ENCODE data around the gene DACT3. TPM values are rescaled to one million over a fixed set of nuclear protein-coding genes. Genes with fewer than 3 reads are reported as not detected.

Gene DACT3
- total RNA-seq, 1 donor from 2014 or later = 104 TPM

DNA sequence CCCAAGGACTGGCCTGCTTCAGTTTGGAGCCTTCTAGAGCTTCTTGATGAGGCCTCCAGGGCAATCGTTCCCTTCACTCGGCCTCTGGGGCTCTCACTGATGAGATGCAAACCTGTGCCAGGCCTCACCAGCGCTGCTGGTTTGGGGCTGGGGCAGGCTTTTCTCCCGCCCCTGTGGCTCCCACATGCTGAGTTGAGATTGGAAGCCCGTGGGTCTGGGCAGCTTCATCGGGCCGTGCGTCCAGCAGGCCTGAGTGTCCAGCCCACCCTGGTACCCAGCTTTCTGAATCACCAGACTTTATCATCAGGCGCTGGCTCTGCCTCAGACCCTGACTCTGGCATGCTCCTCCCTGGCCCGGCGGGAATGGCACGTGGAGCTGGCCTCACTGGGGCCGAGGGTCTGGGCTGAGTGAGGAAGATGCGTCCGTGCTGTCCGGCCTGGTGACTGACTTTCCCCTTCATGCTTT lies 55.6 kb downstream of the DACT3 start:
- TF ChIP-seq, protein P1, sequence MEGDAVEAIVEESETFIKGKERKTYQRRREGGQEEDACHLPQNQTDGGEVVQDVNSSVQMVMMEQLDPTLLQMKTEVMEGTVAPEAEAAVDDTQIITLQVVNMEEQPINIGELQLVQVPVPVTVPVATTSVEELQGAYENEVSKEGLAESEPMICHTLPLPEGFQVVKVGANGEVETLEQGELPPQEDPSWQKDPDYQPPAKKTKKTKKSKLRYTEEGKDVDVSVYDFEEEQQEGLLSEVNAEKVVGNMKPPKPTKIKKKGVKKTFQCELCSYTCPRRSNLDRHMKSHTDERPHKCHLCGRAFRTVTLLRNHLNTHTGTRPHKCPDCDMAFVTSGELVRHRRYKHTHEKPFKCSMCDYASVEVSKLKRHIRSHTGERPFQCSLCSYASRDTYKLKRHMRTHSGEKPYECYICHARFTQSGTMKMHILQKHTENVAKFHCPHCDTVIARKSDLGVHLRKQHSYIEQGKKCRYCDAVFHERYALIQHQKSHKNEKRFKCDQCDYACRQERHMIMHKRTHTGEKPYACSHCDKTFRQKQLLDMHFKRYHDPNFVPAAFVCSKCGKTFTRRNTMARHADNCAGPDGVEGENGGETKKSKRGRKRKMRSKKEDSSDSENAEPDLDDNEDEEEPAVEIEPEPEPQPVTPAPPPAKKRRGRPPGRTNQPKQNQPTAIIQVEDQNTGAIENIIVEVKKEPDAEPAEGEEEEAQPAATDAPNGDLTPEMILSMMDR (IDR thresholded peaks at IDR 0.05) = no peak
- no peaks in the 10 kb centered on the region for H3K27me3 ChIP-seq
- peak overlapping the region; percentile 93 to 98 for H3K27ac ChIP-seq
- H3K4me1 ChIP-seq = peaks cover 18 to 51% of the 10 kb centered on the region in 2 donors
- peaks cover 36 to 48% of the 10 kb centered on the region in 2 donors for H3K36me3 ChIP-seq
- no peaks in the 10 kb centered on the region for H3K9me3 ChIP-seq
- DNase-seq (ENCODE audit: low spot score in 2 of 2) = peak in 1 of 2 donors; percentile 72
- intact Hi-C loops (cut with DNase I) = loop anchor here (10.0 kb wide), 1 partner anchor 211 kb away; no protein-coding TSS in a partner anchor
- H3K4me3 ChIP-seq = peak overlapping the region; percentile 27 to 88

DNA sequence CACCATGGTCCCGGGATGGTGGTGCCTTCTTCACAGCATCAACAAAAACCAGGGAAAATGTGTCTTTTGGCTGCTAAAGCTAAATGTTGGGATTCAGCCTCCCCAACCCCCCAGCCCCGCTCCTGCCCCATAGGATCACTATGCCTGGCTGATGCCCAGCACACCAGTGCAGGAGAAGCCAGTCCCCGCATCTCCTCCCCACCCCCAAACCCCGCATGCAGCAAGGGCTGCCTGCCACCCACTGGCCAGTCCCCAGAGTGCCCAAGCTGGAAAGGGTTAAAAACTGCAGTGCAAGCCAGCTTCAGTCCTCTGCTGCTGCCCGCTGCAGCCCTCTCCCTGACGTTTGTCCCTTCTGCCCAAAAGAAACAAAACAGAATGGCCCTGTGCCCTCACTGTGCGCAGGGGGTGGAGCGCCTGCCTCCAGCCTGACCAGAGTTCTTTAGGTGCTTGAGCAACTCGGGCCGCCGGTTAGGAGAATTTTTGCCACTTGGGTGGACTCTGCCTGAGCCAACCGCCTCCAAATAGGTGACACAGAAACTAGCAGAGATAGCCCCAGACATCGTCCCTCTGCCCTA lies 56.1 kb downstream of the DACT3 start:
- Histone ChIP-seq H3K4me1 (peaks cover 18 to 51% of the 10 kb centered on the region in 2 donors), H3K27ac (peak overlapping the region; percentile 93 to 98), H3K36me3 (peaks cover 32 to 43% of the 10 kb centered on the region in 2 donors), H3K27me3 (no peaks in the 10 kb centered on the region), H3K9me3 (no peaks in the 10 kb centered on the region), H3K4me3 (peak overlapping the region; percentile 27 to 88)
- DNase-seq (ENCODE audit: low spot score in 2 of 2) = peak in 1 of 2 donors; percentile 78
- TF ChIP-seq, protein P1 (IDR thresholded peaks at IDR 0.05) = peak in 1 of 3 experiments; percentile 6
- intact Hi-C loops (cut with DNase I) = loop anchor here (10.0 kb wide), 1 partner anchor 210 kb away; no protein-coding TSS in a partner anchor

DNA sequence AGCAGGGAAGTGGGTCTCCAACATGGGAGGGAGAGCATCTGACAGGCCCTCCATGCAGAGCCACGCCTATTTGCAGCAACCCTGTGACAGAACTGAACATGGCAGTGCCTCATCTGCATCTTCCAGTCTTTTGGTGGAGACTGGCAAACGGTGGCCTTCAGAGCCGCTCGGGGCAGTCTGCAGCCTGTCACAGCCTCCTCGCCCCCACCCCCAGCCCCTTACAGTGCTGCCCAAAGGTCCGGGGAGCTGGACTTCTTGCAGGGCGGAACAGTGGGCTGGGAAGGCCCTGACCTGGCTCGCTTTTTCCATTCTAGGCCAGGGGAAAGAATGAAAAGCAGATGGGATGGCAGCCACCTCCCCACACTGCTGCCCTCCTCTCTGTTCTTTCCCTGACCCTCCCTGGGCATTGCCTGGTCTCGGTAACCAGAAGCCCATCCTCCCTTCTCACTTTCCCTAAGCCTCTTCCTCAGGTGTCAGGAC lies 57.2 kb downstream of the DACT3 start:
- TF ChIP-seq, protein P1 (IDR thresholded peaks at IDR 0.05) = no peak
- Histone ChIP-seq H3K27me3 (no peaks in the 10 kb centered on the region), H3K4me1 (peaks cover 18 to 51% of the 10 kb centered on the region in 2 donors), H3K9me3 (no peaks in the 10 kb centered on the region), H3K36me3 (peaks cover 21 to 32% of the 10 kb centered on the region in 2 donors), H3K4me3 (peak overlapping the region; percentile 88), H3K27ac (peak overlapping the region; percentile 93 to 98)
- intact Hi-C loops (cut with DNase I) = loop anchor here (10.0 kb wide), 1 partner anchor 209 kb away; no protein-coding TSS in a partner anchor
- peak in 1 of 2 donors; percentile 61 for DNase-seq (ENCODE audit: low spot score in 2 of 2)

DNA sequence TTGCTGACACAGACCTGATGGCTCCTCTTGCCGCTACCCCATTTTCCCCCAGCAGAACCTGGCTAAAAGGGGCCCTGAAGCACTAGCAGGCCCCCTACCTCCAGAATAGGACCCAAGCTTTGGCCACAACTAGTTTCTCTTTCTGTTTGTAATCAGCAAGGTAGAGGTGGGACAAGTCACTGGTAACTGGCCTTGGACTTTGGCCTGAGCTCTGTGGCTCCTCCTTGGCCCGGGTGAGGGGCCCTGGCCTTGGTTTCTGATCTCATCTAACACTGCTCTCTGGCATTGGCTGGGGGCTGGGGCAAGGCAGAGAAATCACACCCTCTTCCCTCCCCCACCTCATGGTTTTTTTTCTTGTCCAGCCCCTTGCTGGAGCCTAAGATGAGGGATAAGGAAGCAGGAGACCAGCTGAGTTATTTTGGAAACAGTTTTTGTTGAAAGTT lies 57.8 kb downstream of the DACT3 start:
- peaks cover 18 to 51% of the 10 kb centered on the region in 2 donors for H3K4me1 ChIP-seq
- TF ChIP-seq, protein P1 (IDR thresholded peaks at IDR 0.05) = no peak
- DNase-seq (ENCODE audit: low spot score in 2 of 2) = peak in 1 of 2 donors; percentile 68
- H3K36me3 ChIP-seq = peaks cover 16 to 26% of the 10 kb centered on the region in 2 donors
- H3K4me3 ChIP-seq = peak overlapping the region; percentile 88
- H3K27me3 ChIP-seq = no peaks in the 10 kb centered on the region
- peak overlapping the region; percentile 93 to 98 for H3K27ac ChIP-seq
- intact Hi-C loops (cut with DNase I) = loop anchor here (10.0 kb wide), 1 partner anchor 208 kb away; no protein-coding TSS in a partner anchor
- no peaks in the 10 kb centered on the region for H3K9me3 ChIP-seq

DNA sequence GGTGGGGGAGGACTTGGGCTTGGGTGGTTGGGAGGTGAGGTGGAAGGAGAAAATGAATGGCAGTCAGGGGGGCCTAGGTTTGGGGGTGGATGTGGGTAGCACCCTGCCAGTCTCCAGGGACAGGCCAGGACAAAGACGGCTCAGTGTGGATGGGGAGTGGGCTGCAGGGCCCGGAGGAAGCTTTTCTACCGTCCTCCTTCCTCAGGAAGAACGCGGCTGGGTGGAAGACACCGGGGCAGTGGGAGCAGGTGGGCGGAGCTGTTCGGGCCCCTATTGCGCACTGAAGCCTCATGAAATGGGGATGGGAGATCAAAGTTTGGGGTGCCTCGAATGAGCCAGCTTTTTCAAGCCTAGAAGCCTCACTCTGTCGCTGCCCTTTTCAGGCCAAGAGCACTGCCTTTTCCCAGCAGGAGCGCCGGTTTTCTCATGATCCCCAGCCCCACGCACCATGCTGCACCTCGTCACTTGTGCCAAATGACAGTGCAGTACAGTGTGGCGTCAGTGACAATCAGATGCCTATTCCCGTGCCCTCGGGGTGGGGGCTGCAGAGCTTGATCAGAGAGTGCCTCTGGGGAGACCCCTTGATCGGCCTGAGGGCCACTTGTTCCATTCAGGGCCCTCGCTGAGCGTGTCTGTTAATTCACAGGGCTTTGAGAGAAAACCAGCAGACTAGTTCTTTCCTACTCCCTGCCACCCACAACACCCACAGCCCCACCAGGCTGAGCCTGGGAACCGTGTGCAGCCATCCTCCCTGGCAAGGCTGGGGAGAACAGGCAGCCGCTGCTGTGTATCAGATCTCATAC lies 58.4 kb downstream of the DACT3 start:
- Histone ChIP-seq H3K36me3 (peaks cover 10 to 20% of the 10 kb centered on the region in 2 donors), H3K9me3 (no peaks in the 10 kb centered on the region), H3K27me3 (no peaks in the 10 kb centered on the region), H3K27ac (peak overlapping the region; percentile 93 to 98), H3K4me1 (peaks cover 18 to 50% of the 10 kb centered on the region in 2 donors), H3K4me3 (peak overlapping the region; percentile 88)
- intact Hi-C loops (cut with DNase I) = loop anchor here (10.0 kb wide), 1 partner anchor 208 kb away; no protein-coding TSS in a partner anchor
- TF ChIP-seq, protein P1 (IDR thresholded peaks at IDR 0.05) = no peak
- peak in 1 of 2 donors; percentile 72 for DNase-seq (ENCODE audit: low spot score in 2 of 2)

Measured in ascending aorta (tissue), 2 donors.